COLO668 (cell line): Measurements from ENCODE around the gene OSBPL8.

Source experiments
- DNase-seq: peaks from one replicate; lab custom pipeline; 2025; ENCODE audit not compliant: unreplicated experiment; lab: John Stamatoyannopoulos, UW

Gene OSBPL8

GRCh38 chr12:76558684-76559399 is 729 bp downstream of the OSBPL8 start:
- peak; percentile 60 for DNase-seq

- no peak for DNase-seq
Measured at GRCh38 chr12:76556368-76556767, 3.2 kb downstream of the OSBPL8 start.

- DNase-seq: no peak
Measured at GRCh38 chr12:76555797-76556196, 3.8 kb downstream of the OSBPL8 start.

- DNase-seq: no peak
Measured at GRCh38 chr12:76555231-76555767, 4.3 kb downstream of the OSBPL8 start.

- DNase-seq: no peak
Measured at GRCh38 chr12:76554405-76555230, 5.0 kb downstream of the OSBPL8 start.

DNA sequence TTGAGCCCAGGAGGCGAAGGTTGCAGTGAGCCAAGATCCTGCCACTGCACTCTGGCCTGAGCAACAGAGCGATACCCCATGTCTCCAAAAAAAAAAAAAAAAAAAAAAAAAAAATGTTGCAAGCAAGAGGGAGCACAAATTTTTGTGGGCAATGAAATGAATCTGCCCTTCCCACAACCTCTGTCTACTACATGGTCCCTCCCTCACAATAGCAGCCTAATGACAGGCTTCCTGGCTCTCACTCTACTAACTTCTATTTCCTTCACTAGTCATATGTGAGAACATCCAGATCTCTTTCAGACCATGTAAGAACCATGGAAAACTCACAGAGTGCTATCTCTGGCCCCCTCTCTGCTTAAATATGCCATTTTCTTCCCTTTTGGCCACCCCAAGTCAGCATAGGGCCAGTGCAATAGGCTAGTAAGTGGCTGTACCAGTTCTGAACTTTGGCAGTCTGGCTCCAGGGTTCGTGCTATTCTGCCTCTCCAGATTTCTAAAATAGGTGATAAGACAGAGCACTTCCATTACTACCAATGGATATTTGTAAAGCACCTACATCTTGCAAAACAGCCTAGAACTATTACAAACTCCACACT is 7.1 kb downstream of the OSBPL8 start:
- DNase-seq: no peak

- DNase-seq: no peak
Measured at GRCh38 chr12:76551482-76551888, 8.1 kb downstream of the OSBPL8 start.

- no peak for DNase-seq
Measured at GRCh38 chr12:76549131-76549530, 10.4 kb downstream of the OSBPL8 start.

- no peak for DNase-seq
Measured at GRCh38 chr12:76548222-76548837, 11.2 kb downstream of the OSBPL8 start.

- DNase-seq: no peak
Measured at GRCh38 chr12:76547526-76547925, 12.0 kb downstream of the OSBPL8 start.

- no peak for DNase-seq
Measured at GRCh38 chr12:76546889-76547288, 12.7 kb downstream of the OSBPL8 start.

DNA sequence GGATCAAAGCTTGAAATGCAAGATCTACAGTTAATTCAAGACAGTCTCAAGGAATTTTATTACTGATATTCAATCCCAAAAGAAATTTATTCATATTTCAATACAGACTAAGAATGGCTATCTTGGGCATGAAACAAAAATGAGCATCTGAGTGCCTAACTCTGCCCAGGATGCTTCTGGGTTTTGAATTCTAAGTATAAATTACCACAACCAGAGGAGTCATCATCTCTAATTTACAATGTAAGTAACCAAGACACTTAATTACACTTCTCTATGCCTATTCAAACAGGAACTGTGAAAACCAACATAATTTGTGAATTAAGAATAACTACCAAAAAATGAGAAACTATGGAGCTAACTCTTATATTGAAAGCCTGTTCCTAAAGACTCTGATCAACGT is 14.1 kb downstream of the OSBPL8 start:
- no peak for DNase-seq

DNA sequence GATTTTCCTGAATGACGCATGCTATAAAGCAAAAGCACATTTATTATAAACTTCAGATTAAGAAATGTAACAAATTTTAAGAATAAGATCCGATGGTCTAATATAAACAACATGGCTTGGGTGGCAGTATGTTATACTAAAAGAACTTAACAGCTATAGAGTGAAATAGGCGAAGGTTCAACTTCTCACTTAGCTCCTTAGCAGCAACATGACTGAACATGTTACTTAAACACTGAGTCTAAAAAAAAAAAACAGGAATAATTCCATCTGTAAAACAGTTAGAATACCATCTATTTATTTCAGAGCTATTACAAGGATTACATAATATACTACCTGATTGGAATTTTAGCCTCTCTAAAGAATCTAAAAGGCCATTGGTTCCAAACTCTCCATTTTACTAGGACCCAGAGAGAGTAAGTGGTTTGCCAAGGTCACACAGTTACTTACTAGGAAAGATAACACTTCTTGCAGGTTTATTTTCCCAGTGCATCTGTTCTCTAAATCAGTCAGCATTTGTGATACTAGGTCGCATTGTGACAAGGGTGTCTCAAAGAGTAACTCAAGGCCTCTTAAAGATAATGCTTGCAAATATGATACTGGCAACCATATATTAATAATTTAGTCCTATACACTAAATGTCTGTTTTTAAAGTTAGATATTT is 14.8 kb downstream of the OSBPL8 start:
- no peak for DNase-seq

- no peak for DNase-seq
Measured at GRCh38 chr12:76543813-76544347, 15.7 kb downstream of the OSBPL8 start.

- no peak for DNase-seq
Measured at GRCh38 chr12:76542908-76543307, 16.7 kb downstream of the OSBPL8 start.

DNA sequence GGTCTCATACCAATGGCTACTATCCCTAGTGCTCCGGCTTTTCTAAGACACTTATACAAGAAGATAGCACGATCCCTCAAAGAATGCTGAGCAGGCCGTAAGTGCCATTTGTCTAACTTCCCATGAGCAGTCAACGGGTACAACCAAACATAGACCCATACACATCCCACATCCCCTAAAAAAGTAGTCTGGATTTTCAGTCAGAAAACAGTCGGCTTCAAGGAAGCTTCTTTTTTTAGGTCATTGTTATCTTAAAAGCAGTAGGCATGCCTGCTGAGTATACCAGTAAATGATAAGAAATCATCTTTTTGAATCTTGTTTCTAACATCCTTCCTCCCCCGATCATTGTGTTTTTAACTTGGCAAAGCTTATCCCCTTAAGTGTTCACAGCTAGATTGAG is 19.8 kb downstream of the OSBPL8 start:
- no peak for DNase-seq

DNA sequence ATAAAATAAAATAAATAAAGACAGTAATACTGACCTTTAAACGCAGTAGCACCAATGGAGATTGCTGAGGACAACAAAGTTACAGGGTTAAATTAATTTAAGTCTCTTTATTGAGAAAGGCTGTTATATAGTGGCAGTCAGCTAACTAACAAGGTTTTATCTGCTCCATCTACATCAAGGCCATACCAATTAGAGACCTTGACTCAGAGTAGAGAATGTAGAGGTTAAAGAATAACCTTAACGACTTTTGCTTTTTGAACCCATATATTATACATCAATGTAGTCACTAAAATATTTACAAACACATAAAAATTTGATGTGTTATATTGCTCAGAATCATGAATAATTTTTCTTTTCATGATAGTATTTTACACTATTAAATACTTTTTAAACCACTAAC is 21.6 kb downstream of the OSBPL8 start:
- no peak for DNase-seq

- no peak for DNase-seq
Measured at GRCh38 chr12:76536546-76536945, 23.0 kb downstream of the OSBPL8 start.

GRCh38 chr12:76535170-76535569 is 24.4 kb downstream of the OSBPL8 start:
- no peak for DNase-seq

DNA sequence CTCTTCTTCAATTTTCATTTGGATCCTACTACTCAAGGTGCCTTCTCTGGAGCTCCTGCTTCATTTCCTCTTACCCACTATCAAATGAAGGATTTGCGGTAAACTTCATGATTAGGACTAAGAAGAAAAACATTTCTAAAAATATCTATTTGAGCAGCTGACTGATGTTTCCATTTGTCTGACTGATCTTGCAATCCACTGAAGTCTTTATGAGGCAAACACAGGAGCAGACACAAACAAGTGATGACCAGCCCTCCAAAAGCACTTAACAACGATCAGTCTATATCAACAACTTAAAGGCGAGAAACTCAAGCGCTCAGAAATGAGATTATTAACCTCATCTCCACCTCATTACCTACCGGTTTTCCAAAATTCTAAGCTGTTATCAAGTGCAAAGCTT is 26.2 kb downstream of the OSBPL8 start:
- no peak for DNase-seq

DNA sequence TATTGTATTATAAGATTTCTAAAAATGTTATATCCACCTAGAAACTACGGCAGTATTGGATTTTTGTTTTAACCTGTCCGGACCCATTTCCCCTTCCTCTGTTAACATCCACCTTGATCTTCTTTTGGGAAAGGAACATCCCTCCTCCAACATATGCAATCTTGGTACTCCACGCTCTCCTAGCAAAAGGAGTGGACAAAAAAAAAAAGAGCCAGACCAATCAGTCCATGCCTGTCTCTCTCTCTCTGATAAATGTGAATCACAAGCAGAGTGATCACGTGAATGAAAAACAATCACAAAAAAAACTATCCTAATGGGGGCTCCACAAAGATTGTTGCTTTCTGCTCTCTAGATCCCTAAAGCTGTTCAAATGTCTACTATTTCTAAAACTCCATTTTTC is 27.1 kb downstream of the OSBPL8 start:
- DNase-seq: no peak
